ENCODE data around the gene PRPF40A. TPM values are rescaled to one million over a fixed set of nuclear protein-coding genes. Genes with fewer than 3 reads are reported as not detected.

Gene PRPF40A
- total and polyA plus RNA-seq, 2 of the 8 experiments (the other 6 are each of a cell fraction or from before 2014, with no cell fraction given) = 85.5 to 176 TPM

DNA sequence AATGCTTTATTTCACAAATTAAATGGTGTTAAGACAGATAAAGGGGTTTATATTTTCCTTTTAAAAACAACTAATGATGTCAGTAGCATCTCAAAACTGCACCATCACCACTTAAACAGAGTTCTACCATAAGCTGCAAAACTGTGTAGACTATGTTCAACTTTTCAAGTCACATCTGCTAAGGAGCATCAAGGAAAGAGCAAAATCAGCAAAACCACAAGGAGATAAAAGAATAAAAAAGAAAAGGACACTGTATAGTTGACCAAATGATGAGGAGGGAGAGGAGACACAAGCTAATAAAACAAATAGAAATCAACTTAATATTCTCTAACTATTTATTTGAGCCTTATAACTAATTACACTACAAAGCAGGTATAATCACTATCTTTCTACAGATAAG, 33.9 kb downstream of the PRPF40A start (continued):
- TF ChIP-seq, protein P1, sequence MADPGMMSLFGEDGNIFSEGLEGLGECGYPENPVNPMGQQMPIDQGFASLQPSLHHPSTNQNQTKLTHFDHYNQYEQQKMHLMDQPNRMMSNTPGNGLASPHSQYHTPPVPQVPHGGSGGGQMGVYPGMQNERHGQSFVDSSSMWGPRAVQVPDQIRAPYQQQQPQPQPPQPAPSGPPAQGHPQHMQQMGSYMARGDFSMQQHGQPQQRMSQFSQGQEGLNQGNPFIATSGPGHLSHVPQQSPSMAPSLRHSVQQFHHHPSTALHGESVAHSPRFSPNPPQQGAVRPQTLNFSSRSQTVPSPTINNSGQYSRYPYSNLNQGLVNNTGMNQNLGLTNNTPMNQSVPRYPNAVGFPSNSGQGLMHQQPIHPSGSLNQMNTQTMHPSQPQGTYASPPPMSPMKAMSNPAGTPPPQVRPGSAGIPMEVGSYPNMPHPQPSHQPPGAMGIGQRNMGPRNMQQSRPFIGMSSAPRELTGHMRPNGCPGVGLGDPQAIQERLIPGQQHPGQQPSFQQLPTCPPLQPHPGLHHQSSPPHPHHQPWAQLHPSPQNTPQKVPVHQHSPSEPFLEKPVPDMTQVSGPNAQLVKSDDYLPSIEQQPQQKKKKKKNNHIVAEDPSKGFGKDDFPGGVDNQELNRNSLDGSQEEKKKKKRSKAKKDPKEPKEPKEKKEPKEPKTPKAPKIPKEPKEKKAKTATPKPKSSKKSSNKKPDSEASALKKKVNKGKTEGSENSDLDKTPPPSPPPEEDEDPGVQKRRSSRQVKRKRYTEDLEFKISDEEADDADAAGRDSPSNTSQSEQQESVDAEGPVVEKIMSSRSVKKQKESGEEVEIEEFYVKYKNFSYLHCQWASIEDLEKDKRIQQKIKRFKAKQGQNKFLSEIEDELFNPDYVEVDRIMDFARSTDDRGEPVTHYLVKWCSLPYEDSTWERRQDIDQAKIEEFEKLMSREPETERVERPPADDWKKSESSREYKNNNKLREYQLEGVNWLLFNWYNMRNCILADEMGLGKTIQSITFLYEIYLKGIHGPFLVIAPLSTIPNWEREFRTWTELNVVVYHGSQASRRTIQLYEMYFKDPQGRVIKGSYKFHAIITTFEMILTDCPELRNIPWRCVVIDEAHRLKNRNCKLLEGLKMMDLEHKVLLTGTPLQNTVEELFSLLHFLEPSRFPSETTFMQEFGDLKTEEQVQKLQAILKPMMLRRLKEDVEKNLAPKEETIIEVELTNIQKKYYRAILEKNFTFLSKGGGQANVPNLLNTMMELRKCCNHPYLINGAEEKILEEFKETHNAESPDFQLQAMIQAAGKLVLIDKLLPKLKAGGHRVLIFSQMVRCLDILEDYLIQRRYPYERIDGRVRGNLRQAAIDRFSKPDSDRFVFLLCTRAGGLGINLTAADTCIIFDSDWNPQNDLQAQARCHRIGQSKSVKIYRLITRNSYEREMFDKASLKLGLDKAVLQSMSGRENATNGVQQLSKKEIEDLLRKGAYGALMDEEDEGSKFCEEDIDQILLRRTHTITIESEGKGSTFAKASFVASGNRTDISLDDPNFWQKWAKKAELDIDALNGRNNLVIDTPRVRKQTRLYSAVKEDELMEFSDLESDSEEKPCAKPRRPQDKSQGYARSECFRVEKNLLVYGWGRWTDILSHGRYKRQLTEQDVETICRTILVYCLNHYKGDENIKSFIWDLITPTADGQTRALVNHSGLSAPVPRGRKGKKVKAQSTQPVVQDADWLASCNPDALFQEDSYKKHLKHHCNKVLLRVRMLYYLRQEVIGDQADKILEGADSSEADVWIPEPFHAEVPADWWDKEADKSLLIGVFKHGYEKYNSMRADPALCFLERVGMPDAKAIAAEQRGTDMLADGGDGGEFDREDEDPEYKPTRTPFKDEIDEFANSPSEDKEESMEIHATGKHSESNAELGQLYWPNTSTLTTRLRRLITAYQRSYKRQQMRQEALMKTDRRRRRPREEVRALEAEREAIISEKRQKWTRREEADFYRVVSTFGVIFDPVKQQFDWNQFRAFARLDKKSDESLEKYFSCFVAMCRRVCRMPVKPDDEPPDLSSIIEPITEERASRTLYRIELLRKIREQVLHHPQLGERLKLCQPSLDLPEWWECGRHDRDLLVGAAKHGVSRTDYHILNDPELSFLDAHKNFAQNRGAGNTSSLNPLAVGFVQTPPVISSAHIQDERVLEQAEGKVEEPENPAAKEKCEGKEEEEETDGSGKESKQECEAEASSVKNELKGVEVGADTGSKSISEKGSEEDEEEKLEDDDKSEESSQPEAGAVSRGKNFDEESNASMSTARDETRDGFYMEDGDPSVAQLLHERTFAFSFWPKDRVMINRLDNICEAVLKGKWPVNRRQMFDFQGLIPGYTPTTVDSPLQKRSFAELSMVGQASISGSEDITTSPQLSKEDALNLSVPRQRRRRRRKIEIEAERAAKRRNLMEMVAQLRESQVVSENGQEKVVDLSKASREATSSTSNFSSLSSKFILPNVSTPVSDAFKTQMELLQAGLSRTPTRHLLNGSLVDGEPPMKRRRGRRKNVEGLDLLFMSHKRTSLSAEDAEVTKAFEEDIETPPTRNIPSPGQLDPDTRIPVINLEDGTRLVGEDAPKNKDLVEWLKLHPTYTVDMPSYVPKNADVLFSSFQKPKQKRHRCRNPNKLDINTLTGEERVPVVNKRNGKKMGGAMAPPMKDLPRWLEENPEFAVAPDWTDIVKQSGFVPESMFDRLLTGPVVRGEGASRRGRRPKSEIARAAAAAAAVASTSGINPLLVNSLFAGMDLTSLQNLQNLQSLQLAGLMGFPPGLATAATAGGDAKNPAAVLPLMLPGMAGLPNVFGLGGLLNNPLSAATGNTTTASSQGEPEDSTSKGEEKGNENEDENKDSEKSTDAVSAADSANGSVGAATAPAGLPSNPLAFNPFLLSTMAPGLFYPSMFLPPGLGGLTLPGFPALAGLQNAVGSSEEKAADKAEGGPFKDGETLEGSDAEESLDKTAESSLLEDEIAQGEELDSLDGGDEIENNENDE (IDR thresholded peaks at IDR 0.05; ENCODE audit: insufficient replicate concordance, low read length) = no peak
- TF ChIP-seq ZNF274 (IDR thresholded peaks at IDR 0.05; ENCODE audit: borderline replicate concordance, extremely low read depth, low read length) (no peak), SP4 (IDR thresholded peaks at IDR 0.05; ENCODE audit: low read length) (no peak), EZH2 (IDR thresholded peaks at IDR 0.05; ENCODE audit: low read depth, low read length, severe bottlenecking) (no peak), CHD2 (IDR thresholded peaks at IDR 0.05; ENCODE audit: low read length) (no peak), PHF8 (conservative IDR thresholded peaks at IDR 0.05; ENCODE audit: low read depth, low read length) (no peak), KDM1A (IDR thresholded peaks at IDR 0.05; ENCODE audit: borderline replicate concordance, low read length) (no peak), GTF2F1 (IDR thresholded peaks at IDR 0.05; ENCODE audit: borderline replicate concordance, low read depth, low read length) (no peak), JUN (IDR thresholded peaks at IDR 0.05; ENCODE audit: low read depth, low read length) (no peak), EGR1 (IDR thresholded peaks at IDR 0.05; ENCODE audit: borderline replicate concordance, low read depth, low read length) (no peak), MAFK (IDR thresholded peaks at IDR 0.05; ENCODE audit: low read depth, low read length) (no peak), POLR2AphosphoS5 (IDR thresholded peaks at IDR 0.05; ENCODE audit: low read depth, low read length) (no peak), TBP (IDR thresholded peaks at IDR 0.05; ENCODE audit: low read depth, low read length) (no peak)

Measured in H1 (cell line).